Measurements from ENCODE around the gene AK8. TPM values are rescaled to one million over a fixed set of nuclear protein-coding genes. Genes with fewer than 3 reads are reported as not detected.

The AK8 gene
- total and polyA plus RNA-seq, 2 experiments from 2014 or later = 0.14 to 0.78 TPM

DNA sequence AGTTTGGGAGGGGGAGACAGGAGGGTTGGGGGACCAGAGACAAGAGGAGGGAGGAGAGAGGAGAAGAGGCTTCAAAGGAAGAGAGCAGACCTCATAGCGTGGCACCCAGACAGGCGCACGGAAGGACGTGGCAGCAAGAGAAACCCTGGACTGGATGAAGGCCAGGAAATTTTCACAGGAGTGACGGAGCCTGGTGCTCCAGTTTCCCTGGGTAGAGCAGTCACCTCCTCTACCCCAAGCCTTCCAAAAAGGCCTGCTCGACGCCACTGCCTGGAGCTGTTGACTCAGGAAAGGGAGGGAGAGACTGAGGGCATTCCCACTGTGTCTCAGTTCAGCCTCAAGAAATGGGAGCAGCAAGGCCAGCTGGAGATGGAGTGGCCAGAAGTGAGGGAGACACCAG, 19.3 kb downstream of the AK8 start:
- no peak overlapping the region for H3K4me3 ChIP-seq
- peaks cover 1% of the 10 kb centered on the region; the same call in 1 of the 2 replicates for H3K9me2 ChIP-seq (ENCODE audit: insufficient read depth)
- H3K36me3 Mint-ChIP-seq (ENCODE audit: low read depth) = no peaks in the 10 kb centered on the region
- DNase-seq (ENCODE audit: low spot score) (no peak), ATAC-seq (no peak)
- no peaks in the 10 kb centered on the region for H3K9me3 Mint-ChIP-seq
- no peak overlapping the region for H3K27ac ChIP-seq (ENCODE audit: low read depth)
- H3K27ac Mint-ChIP-seq = no peak overlapping the region
- TF ChIP-seq CREB1 (CRISPR knock-in tag; IDR thresholded peaks at IDR 0.05; ENCODE audit: low read depth) (no peak), REST (IDR thresholded peaks at IDR 0.05; ENCODE audit: unreplicated experiment) (no peak), ZNF331 (CRISPR knock-in tag; IDR thresholded peaks at IDR 0.05; ENCODE audit: low read depth) (no peak), JUNB (IDR thresholded peaks at IDR 0.05; ENCODE audit: unreplicated experiment) (no peak), POLR2AphosphoS5 (IDR thresholded peaks at IDR 0.05; ENCODE audit: low read depth) (no peak), ZNF114 (CRISPR knock-in tag; IDR thresholded peaks at IDR 0.05) (no peak)
- TF ChIP-seq, protein P1, sequence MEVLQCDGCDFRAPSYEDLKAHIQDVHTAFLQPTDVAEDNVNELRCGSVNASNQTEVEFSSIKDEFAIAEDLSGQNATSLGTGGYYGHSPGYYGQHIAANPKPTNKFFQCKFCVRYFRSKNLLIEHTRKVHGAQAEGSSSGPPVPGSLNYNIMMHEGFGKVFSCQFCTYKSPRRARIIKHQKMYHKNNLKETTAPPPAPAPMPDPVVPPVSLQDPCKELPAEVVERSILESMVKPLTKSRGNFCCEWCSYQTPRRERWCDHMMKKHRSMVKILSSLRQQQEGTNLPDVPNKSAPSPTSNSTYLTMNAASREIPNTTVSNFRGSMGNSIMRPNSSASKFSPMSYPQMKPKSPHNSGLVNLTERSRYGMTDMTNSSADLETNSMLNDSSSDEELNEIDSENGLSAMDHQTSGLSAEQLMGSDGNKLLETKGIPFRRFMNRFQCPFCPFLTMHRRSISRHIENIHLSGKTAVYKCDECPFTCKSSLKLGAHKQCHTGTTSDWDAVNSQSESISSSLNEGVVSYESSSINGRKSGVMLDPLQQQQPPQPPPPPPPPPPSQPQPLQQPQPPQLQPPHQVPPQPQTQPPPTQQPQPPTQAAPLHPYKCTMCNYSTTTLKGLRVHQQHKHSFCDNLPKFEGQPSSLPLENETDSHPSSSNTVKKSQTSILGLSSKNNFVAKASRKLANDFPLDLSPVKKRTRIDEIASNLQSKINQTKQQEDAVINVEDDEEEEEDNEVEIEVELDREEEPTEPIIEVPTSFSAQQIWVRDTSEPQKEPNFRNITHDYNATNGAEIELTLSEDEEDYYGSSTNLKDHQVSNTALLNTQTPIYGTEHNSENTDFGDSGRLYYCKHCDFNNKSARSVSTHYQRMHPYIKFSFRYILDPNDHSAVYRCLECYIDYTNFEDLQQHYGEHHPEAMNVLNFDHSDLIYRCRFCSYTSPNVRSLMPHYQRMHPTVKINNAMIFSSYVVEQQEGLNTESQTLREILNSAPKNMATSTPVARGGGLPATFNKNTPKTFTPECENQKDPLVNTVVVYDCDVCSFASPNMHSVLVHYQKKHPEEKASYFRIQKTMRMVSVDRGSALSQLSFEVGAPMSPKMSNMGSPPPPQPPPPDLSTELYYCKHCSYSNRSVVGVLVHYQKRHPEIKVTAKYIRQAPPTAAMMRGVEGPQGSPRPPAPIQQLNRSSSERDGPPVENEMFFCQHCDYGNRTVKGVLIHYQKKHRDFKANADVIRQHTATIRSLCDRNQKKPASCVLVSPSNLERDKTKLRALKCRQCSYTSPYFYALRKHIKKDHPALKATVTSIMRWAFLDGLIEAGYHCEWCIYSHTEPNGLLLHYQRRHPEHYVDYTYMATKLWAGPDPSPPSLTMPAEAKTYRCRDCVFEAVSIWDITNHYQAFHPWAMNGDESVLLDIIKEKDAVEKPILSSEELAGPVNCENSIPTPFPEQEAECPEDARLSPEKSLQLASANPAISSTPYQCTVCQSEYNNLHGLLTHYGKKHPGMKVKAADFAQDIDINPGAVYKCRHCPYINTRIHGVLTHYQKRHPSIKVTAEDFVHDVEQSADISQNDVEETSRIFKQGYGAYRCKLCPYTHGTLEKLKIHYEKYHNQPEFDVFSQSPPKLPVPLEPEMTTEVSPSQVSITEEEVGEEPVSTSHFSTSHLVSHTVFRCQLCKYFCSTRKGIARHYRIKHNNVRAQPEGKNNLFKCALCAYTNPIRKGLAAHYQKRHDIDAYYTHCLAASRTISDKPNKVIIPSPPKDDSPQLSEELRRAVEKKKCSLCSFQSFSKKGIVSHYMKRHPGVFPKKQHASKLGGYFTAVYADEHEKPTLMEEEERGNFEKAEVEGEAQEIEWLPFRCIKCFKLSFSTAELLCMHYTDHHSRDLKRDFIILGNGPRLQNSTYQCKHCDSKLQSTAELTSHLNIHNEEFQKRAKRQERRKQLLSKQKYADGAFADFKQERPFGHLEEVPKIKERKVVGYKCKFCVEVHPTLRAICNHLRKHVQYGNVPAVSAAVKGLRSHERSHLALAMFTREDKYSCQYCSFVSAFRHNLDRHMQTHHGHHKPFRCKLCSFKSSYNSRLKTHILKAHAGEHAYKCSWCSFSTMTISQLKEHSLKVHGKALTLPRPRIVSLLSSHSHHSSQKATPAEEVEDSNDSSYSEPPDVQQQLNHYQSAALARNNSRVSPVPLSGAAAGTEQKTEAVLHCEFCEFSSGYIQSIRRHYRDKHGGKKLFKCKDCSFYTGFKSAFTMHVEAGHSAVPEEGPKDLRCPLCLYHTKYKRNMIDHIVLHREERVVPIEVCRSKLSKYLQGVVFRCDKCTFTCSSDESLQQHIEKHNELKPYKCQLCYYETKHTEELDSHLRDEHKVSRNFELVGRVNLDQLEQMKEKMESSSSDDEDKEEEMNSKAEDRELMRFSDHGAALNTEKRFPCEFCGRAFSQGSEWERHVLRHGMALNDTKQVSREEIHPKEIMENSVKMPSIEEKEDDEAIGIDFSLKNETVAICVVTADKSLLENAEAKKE (CRISPR knock-in tag; IDR thresholded peaks at IDR 0.05) = no peak
- H3K4me1 Mint-ChIP-seq = peaks cover 26% of the 10 kb centered on the region
- no peaks in the 10 kb centered on the region for H4K20me1 ChIP-seq (replicated peaks; ENCODE audit: insufficient read depth)
- H3K4me2 ChIP-seq = no peak overlapping the region
- no peaks in the 10 kb centered on the region for H3K27me3 ChIP-seq (ENCODE audit: insufficient read depth)
- no peak overlapping the region for H3K4me3 Mint-ChIP-seq
- H3K27me3 Mint-ChIP-seq (ENCODE audit: insufficient read depth, low read depth, poor library complexity) = peaks cover 7% of the 10 kb centered on the region
- 0 out of 2 replicates have a peak, but pooled peaks cover 9% of the 10 kb centered on the region for H3K4me1 ChIP-seq (ENCODE audit: insufficient read depth)
- no peaks in the 10 kb centered on the region for H3K79me2 ChIP-seq (replicated peaks; ENCODE audit: insufficient read depth)
- no peak overlapping the region for H2AFZ ChIP-seq
- H3K36me3 ChIP-seq (ENCODE audit: insufficient read depth) = no peaks in the 10 kb centered on the region
- H3F3A ChIP-seq (replicated peaks; ENCODE audit: low read depth) = no peaks in the 10 kb centered on the region

All from GM23338 (cell line).